AG09309 (cell line): ENCODE results near the gene HPS3.
"Not testable (repeated sequence)": the region's sequence is repeated elsewhere in the genome, so short reads cannot be mapped to it uniquely, and the experiment has no call there.

Experiments used
- DNase-seq: peaks from one replicate; pipeline ENCODE4 v3.0.0-alpha.2; 2010; ENCODE audit warnings: low read depth
- H3K4me3 ChIP-seq: 2 replicates; pipeline ENCODE4 v1.5.1; 2011; ENCODE audit warnings: mild to moderate bottlenecking, low read depth, low read length, moderate library complexity; ENCODE audit not compliant: control insufficient read depth
- TF ChIP-seq, protein P1 (sequence below): IDR thresholded peaks from 2 replicates; pipeline ENCODE4 v1.5.1; 2011; ENCODE audit warnings: mild to moderate bottlenecking, low read depth, low read length, inconsistent platforms; ENCODE audit not compliant: insufficient read depth, control insufficient read depth; ENCODE audit errors: missing control alignments

HPS3 gene

GRCh38 chr3:149095487-149095886 is 34.0 kb upstream of the HPS3 start:
- TF ChIP-seq, protein P1, sequence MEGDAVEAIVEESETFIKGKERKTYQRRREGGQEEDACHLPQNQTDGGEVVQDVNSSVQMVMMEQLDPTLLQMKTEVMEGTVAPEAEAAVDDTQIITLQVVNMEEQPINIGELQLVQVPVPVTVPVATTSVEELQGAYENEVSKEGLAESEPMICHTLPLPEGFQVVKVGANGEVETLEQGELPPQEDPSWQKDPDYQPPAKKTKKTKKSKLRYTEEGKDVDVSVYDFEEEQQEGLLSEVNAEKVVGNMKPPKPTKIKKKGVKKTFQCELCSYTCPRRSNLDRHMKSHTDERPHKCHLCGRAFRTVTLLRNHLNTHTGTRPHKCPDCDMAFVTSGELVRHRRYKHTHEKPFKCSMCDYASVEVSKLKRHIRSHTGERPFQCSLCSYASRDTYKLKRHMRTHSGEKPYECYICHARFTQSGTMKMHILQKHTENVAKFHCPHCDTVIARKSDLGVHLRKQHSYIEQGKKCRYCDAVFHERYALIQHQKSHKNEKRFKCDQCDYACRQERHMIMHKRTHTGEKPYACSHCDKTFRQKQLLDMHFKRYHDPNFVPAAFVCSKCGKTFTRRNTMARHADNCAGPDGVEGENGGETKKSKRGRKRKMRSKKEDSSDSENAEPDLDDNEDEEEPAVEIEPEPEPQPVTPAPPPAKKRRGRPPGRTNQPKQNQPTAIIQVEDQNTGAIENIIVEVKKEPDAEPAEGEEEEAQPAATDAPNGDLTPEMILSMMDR: no peak
- no peak overlapping the region for H3K4me3 ChIP-seq
- DNase-seq: no peak

GRCh38 chr3:149097987-149098386 is 31.5 kb upstream of the HPS3 start:
- H3K4me3 ChIP-seq, DNase-seq: not testable (repeated sequence)

- DNase-seq: no peak
- TF ChIP-seq, protein P1: no peak
- H3K4me3 ChIP-seq: no peak overlapping the region
Observed at GRCh38 chr3:149101154-149101553, 28.3 kb upstream of the HPS3 start.

DNA sequence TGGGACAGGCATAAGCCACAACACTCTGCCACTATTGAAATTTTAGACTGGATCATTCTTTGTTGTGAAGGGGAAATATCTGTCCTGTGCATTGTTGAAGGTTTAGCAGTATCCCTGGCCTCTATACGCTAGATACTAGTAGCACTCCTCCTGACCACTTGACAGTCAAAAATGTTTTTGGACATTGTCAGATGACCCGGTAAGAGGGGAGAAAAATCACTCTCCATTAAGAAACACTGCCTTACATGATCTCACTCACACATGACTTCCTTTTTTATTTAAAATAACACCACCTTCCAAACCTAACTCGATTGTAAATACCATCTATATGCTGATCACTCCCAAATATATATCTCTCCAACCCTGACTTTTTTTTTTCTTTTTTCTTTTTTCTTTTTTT is 27.8 kb upstream of the HPS3 start:
- no peak overlapping the region for H3K4me3 ChIP-seq
- TF ChIP-seq, protein P1: no peak
- no peak for DNase-seq

GRCh38 chr3:149104484-149104883 is 25.0 kb upstream of the HPS3 start:
- no peak overlapping the region for H3K4me3 ChIP-seq
- no peak for DNase-seq
- TF ChIP-seq, protein P1: no peak

GRCh38 chr3:149114458-149114857 is 15.0 kb upstream of the HPS3 start:
- H3K4me3 ChIP-seq: no peak overlapping the region
- TF ChIP-seq, protein P1: no peak
- DNase-seq: no peak

DNA sequence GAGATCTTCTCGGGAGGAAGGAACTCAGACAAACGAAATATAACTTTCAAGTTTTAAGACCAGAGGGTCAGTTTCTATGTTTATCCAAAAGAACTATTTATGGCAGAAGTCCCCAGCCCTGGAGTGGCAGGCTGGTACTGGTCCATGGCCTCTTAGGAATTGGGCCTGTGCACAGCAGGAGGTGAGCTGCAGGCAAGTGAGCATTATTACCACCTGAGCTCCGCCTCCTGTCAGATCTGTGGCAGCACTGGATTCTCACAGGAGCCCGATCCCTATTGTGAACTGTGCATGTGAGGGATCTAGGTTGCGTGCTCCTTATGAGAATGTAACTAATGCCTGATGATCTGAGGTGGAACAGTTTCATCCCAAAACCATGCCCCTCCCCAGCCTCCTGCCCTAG is 14.3 kb upstream of the HPS3 start:
- TF ChIP-seq, protein P1: no peak
- H3K4me3 ChIP-seq: no peak overlapping the region
- DNase-seq: no peak

DNA sequence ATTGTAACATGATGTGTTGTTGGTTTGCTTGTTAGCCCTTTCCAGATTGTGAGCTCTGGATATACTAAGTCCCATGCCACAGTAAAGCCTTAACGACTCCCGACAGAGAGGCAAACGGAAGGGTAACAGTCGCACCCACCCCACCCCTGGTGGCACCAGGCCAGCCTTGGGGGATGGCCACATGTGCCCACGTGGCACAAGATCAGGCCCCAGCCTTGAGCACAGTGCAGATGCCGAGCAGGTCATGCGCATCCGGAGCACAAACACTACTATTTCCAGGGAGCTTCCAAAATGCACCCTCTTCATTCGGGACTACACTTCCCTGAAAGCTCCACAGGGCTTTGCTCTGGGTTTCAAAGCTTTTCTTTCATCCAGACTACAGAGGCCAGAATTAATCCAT is 10.7 kb upstream of the HPS3 start:
- TF ChIP-seq, protein P1: no peak
- H3K4me3 ChIP-seq: no peak overlapping the region
- no peak for DNase-seq
